Peyer's patch (tissue), 4 donors: ENCODE measurements around the gene BBOF1. TPM values are rescaled to one million over a fixed set of nuclear protein-coding genes. Genes with fewer than 3 reads are reported as not detected.
"Not testable (repeated sequence)": the region's sequence is repeated elsewhere in the genome, so short reads cannot be mapped to it uniquely, and the experiment has no call there.

Source experiments
- DNase-seq, 3 donors: peaks; one replicate each; pipeline ENCODE4 v3.0.0-alpha.2; 2017 to 2019
- H3K27ac ChIP-seq, 4 donors: fragments of 200-600 bp; sonication (generic); one replicate each; pipeline ENCODE4 v1.5.1; 2016 to 2019
- H3K27me3 ChIP-seq, 2 donors: fragments of 200-600 bp; sonication (generic); one replicate each; pipeline ENCODE4 v1.5.1; 2019
- H3K36me3 ChIP-seq, 3 donors: fragments of 200-600 bp; sonication (generic); one replicate each; pipeline ENCODE4 v1.5.1; 2016 to 2019
- H3K4me1 ChIP-seq, 4 donors: fragments of 200-600 bp; sonication (generic); one replicate each; pipeline ENCODE4 v1.5.1; 2016 to 2019
- H3K4me3 ChIP-seq, 4 donors: fragments of 200-600 bp; sonication (generic); 1 replicate in 3 of 4; 2 replicates in 1 of 4; pipeline ENCODE4 v1.5.1; 2016 to 2019; ENCODE audit warnings: mild to moderate bottlenecking in 1 of 4
- H3K9me3 ChIP-seq, 4 donors: fragments of 200-600 bp; sonication (generic); one replicate each; pipeline ENCODE4 v1.5.1; 2016 to 2019; ENCODE audit warnings: mild to moderate bottlenecking in 1 of 4
- POLR2A ChIP-seq, 2 donors: fragments of 450-650 bp; IDR thresholded peaks; one replicate each; pipeline ENCODE4 v1.5.1; 2017; ENCODE audit warnings: antibody characterized with exemption in 2 of 2, mild to moderate bottlenecking in 2 of 2, moderate library complexity in 2 of 2
- total RNA-seq, 4 donors: library from RNA; depleted of rRNA; stranded (reverse); fragments of >200 nt; gene quantifications; one replicate each; pipeline ENCODE4 v1.1.0, GENCODE V29; 2016
- TF ChIP-seq, protein P1 (sequence below), 6 experiments: fragments of 450-650 bp in 4 of 6; fragments of 200-600 bp in 2 of 6; sonication (generic) in 1 of 6; IDR thresholded peaks; one replicate each; pipeline ENCODE4 v1.5.1; 2017 to 2019; ENCODE audit warnings: antibody characterized with exemption in 6 of 6, mild to moderate bottlenecking in 3 of 6, moderate library complexity in 1 of 6

The BBOF1 gene
- total RNA-seq, 4 donors from 2014 or later = 0.53 to 5.3 (median 3.0) TPM

DNA sequence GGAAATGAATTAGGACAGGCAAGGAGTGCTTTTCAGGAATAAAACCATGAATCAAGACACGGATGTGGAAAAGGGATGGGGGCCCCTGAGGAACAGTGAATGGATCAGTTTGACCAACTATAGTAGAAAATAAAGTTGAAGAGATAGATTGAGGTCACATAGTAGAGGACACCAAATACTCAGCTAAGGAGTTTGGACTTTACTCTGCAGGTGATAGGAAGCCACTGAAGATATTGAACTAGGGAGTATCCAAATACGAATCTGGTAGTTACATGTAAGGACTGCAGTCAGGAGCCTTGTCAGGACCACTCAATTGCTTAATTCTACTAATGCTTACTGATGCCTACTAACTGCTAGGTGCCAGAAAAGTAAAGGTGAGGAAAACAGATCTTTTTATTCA, 20.4 kb upstream of the BBOF1 start:
- Histone ChIP-seq H3K36me3 (no peaks in the 10 kb centered on the region), H3K27ac (peak overlapping the region in 3 of 4 donors; percentile 56 to 87 (median 81)), H3K27me3 (no peaks in the 10 kb centered on the region), H3K4me1 (peaks cover 0 to 22% (median 0%) of the 10 kb centered on the region in 4 donors), H3K4me3 (no peak overlapping the region), H3K9me3 (no peaks in the 10 kb centered on the region)
- DNase-seq = no peak
- TF ChIP-seq POLR2A (IDR thresholded peaks at IDR 0.05) = no peak
- TF ChIP-seq, protein P1, sequence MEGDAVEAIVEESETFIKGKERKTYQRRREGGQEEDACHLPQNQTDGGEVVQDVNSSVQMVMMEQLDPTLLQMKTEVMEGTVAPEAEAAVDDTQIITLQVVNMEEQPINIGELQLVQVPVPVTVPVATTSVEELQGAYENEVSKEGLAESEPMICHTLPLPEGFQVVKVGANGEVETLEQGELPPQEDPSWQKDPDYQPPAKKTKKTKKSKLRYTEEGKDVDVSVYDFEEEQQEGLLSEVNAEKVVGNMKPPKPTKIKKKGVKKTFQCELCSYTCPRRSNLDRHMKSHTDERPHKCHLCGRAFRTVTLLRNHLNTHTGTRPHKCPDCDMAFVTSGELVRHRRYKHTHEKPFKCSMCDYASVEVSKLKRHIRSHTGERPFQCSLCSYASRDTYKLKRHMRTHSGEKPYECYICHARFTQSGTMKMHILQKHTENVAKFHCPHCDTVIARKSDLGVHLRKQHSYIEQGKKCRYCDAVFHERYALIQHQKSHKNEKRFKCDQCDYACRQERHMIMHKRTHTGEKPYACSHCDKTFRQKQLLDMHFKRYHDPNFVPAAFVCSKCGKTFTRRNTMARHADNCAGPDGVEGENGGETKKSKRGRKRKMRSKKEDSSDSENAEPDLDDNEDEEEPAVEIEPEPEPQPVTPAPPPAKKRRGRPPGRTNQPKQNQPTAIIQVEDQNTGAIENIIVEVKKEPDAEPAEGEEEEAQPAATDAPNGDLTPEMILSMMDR (IDR thresholded peaks at IDR 0.05) = no peak

DNA sequence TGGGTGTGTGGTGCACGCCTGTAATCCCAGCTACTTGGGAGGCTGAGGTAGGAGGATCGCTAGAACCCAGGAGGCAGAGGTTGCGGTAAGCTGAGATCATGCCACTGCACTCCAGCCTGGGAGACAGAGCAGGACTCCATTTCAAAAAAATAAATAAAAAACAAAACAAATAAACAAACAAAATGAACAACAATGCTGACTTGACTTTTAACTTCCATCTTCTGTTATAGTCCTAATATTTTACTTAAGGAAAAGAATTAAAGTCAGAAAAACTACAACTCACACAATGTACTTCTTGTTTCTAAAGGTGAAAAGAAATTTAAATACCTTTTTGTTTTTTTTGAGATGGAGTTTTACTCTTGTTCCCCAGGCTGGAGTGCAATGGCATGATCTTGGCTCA, 13.5 kb upstream of the BBOF1 start:
- not testable (repeated sequence) for H3K4me1 ChIP-seq, H3K9me3 ChIP-seq, H3K27me3 ChIP-seq, H3K4me3 ChIP-seq, DNase-seq, H3K27ac ChIP-seq
- peaks cover 0 to 11% (median 0%) of the 10 kb centered on the region in 3 donors for H3K36me3 ChIP-seq

DNA sequence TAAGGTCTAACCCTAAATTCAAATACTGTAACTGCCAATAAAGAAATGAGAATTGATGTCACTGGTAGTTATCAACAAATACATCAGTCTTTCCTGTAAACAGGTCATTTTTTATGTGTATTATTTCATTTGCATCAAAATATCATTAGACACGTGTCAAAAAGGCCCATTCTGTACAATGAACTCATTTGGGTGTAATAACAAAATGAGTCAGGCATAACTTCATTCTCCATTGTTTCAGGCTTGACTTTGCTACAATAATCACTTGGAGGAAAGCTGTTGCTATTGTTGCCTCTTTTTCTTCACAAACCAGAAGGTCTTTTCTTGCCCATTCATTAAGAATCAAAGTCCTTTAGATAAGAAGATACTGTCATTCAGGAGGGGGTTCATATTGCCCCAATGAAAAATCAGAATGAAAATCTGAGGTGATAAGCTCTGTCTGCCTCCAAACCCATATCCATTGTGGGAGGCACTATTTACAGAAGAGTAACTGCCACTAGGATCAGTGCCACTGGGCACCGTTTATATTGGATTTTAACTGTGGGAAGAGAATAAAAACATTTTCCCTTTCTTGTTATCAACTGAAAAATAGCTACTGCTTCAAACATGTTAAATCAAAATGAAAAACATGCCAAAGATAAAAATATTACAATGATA, 10.2 kb upstream of the BBOF1 start:
- H3K27me3 ChIP-seq = no peaks in the 10 kb centered on the region
- TF ChIP-seq, protein P1 (IDR thresholded peaks at IDR 0.05) = no peak
- TF ChIP-seq POLR2A (IDR thresholded peaks at IDR 0.05) = no peak
- H3K27ac ChIP-seq = no peak overlapping the region
- no peak overlapping the region for H3K4me3 ChIP-seq
- H3K9me3 ChIP-seq = no peaks in the 10 kb centered on the region
- H3K36me3 ChIP-seq = peaks cover 0 to 21% (median 0%) of the 10 kb centered on the region in 3 donors
- no peaks in the 10 kb centered on the region for H3K4me1 ChIP-seq
- DNase-seq = no peak

DNA sequence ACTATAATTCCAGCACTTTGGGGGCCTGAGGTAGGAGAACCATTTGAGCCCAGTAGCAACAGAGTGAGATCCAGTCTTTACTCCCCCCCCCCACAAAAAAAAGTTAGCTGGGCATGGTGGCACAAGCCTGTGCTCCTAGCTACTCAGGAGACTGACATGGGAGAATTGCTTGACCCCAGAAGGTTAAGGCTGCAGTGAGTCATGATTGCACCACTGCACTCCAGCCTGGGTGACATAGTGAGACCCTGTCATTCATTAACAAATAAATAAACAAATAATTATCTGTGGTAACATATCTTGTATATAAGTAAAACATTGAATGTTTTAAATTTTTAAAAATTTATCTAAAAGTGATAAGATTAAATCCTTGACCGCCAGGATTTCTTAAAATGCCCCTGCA, 4.8 kb upstream of the BBOF1 start:
- Histone ChIP-seq H3K36me3 (peaks cover 0 to 21% (median 0%) of the 10 kb centered on the region in 3 donors), H3K9me3 (no peaks in the 10 kb centered on the region), H3K4me3 (no peak overlapping the region), H3K4me1 (peaks cover 0 to 17% (median under 1%) of the 10 kb centered on the region in 4 donors), H3K27ac (no peak overlapping the region), H3K27me3 (no peaks in the 10 kb centered on the region)
- DNase-seq = peak in 1 of 3 donors; percentile 54
- TF ChIP-seq, protein P1 (IDR thresholded peaks at IDR 0.05) = no peak
- TF ChIP-seq POLR2A (IDR thresholded peaks at IDR 0.05) = no peak

DNA sequence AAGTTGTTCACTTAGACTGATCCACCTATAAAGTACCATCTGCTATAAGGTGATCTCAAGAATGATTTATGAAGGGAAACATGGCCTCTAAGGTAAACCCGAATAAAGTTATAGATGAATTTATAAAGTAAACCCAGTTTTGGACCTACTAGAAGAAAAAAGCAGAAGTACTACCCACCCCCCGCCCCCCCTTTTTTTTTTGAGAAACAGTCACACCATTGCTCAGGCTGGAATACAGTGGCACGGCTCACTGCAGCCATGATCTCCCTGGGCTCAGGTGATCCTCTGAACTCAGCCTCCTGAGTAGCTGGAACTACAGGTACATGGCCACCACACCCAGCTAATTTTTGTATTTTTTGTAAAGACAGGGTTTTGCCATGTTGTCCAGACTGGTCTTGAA, 4.0 kb upstream of the BBOF1 start:
- no peaks in the 10 kb centered on the region for H3K9me3 ChIP-seq
- H3K36me3 ChIP-seq = peaks cover 0 to 12% (median 0%) of the 10 kb centered on the region in 3 donors
- DNase-seq = no peak
- peaks cover 0 to 23% (median 4%) of the 10 kb centered on the region in 4 donors for H3K4me1 ChIP-seq
- H3K27me3 ChIP-seq = no peaks in the 10 kb centered on the region
- H3K27ac ChIP-seq = no peak overlapping the region
- no peak overlapping the region for H3K4me3 ChIP-seq
- TF ChIP-seq, protein P1 (IDR thresholded peaks at IDR 0.05) = no peak
- TF ChIP-seq POLR2A (IDR thresholded peaks at IDR 0.05) = no peak

DNA sequence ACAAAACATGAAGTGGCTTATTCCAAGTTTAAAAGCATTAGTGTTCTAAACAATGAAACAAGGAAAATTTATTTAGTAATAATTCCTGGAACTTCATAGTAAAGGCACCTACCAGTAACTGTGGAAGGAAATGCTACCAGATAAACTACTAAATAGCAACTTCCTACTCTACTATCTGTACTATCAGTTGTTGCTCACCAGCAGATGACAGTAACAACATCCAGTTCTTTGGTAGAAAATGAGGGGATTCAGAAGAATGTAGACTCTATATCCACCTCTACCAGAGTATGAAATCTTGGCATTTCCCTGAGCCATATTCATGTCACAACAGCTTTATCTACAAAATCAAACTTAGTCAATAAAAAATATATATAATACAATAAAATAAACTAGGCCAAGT, 3.2 kb upstream of the BBOF1 start:
- DNase-seq = no peak
- H3K9me3 ChIP-seq = no peaks in the 10 kb centered on the region
- no peaks in the 10 kb centered on the region for H3K27me3 ChIP-seq
- peaks cover 0 to 23% (median 4%) of the 10 kb centered on the region in 4 donors for H3K4me1 ChIP-seq
- H3K4me3 ChIP-seq = no peak overlapping the region
- no peak overlapping the region for H3K27ac ChIP-seq
- H3K36me3 ChIP-seq = peaks cover 0 to 7% (median 0%) of the 10 kb centered on the region in 3 donors
- TF ChIP-seq, protein P1 (IDR thresholded peaks at IDR 0.05) = no peak
- TF ChIP-seq POLR2A (IDR thresholded peaks at IDR 0.05) = no peak
